H9 (cell line): ENCODE data around the gene PTPRN2. TPM values are rescaled to one million over a fixed set of nuclear protein-coding genes. Genes with fewer than 3 reads are reported as not detected.

Source experiments
- DNase-seq: peaks from one replicate; pipeline ENCODE4 v3.0.0-alpha.2; 2017
- H2AFZ ChIP-seq: one replicate; pipeline ENCODE4 v1.6.1; 2013; ENCODE audit warnings: mild to moderate bottlenecking, low read length, control low read depth, moderate library complexity
- H2AK5ac ChIP-seq: 2 replicates; pipeline ENCODE4 v1.6.1; 2013; ENCODE audit warnings: low read length, control low read depth, mixed read lengths; ENCODE audit not compliant: insufficient read length
- H2BK120ac ChIP-seq: one replicate; pipeline ENCODE4 v1.6.1; 2013; ENCODE audit warnings: low read depth, mild to moderate bottlenecking, low read length, control low read depth, inconsistent platforms; ENCODE audit not compliant: poor library complexity, severe bottlenecking
- H2BK12ac ChIP-seq: 2 replicates; pipeline ENCODE4 v1.6.1; 2013; ENCODE audit warnings: low read length, control low read depth, mixed read lengths, low read depth; ENCODE audit not compliant: insufficient read length
- H2BK15ac ChIP-seq: 2 replicates; pipeline ENCODE4 v1.6.1; 2013; ENCODE audit warnings: low read depth, low read length, control low read depth
- H2BK20ac ChIP-seq: one replicate; pipeline ENCODE4 v1.6.1; 2013; ENCODE audit warnings: low read depth, mild to moderate bottlenecking, low read length, control low read depth, inconsistent platforms; ENCODE audit not compliant: poor library complexity, severe bottlenecking
- H2BK5ac ChIP-seq: 2 replicates; pipeline ENCODE4 v1.6.1; 2013; ENCODE audit warnings: low read length, control low read depth, mixed read lengths; ENCODE audit not compliant: insufficient read length
- H3K14ac ChIP-seq: 2 replicates; pipeline ENCODE4 v1.6.1; 2013; ENCODE audit warnings: low read length, control low read depth; ENCODE audit not compliant: insufficient read depth
- H3K18ac ChIP-seq: 2 replicates; pipeline ENCODE4 v1.6.1; 2013; ENCODE audit warnings: low read depth, mild to moderate bottlenecking, mixed read lengths, low read length, control low read depth; ENCODE audit not compliant: insufficient read length
- H3K23ac ChIP-seq: 2 replicates; pipeline ENCODE4 v1.6.1; 2013; ENCODE audit warnings: low read length, control low read depth, mixed read lengths, low read depth; ENCODE audit not compliant: insufficient read length
- H3K23me2 ChIP-seq: 2 replicates; pipeline ENCODE4 v1.6.1; 2013; ENCODE audit warnings: low read depth, mild to moderate bottlenecking, mixed read lengths, low read length, control low read depth; ENCODE audit not compliant: insufficient read length, poor library complexity, severe bottlenecking
- H3K27ac ChIP-seq: 2 replicates; pipeline ENCODE4 v1.5.1; 2013; ENCODE audit warnings: low read length, control low read depth, mixed read lengths, low read depth; ENCODE audit not compliant: insufficient read length
- H3K27me3 ChIP-seq: 2 replicates; pipeline ENCODE4 v1.6.1; 2013; ENCODE audit warnings: low read length, control low read depth, inconsistent platforms; ENCODE audit not compliant: insufficient read depth
- H3K4ac ChIP-seq: 2 replicates; pipeline ENCODE4 v1.6.1; 2013; ENCODE audit warnings: low read depth, mild to moderate bottlenecking, control low read depth, inconsistent platforms, low read length, moderate library complexity
- H3K4me1 ChIP-seq: 2 replicates; pipeline ENCODE4 v1.6.1; 2013; ENCODE audit warnings: low read length, control low read depth, inconsistent platforms; ENCODE audit not compliant: insufficient read depth
- H3K4me2 ChIP-seq: 2 replicates; pipeline ENCODE4 v1.6.1; 2013; ENCODE audit warnings: low read length, control low read depth, mixed read lengths; ENCODE audit not compliant: insufficient read length, insufficient read depth
- H3K56ac ChIP-seq: 2 replicates; pipeline ENCODE4 v1.6.1; 2013; ENCODE audit warnings: low read depth, mild to moderate bottlenecking, mixed read lengths, low read length, control low read depth; ENCODE audit not compliant: insufficient read length
- H3K79me1 ChIP-seq: 2 replicates; pipeline ENCODE4 v1.6.1; 2013; ENCODE audit warnings: low read depth, mild to moderate bottlenecking, moderate library complexity, low read length, control low read depth, inconsistent platforms; ENCODE audit not compliant: insufficient read depth, poor library complexity, severe bottlenecking
- H3K79me2 ChIP-seq: 2 replicates; pipeline ENCODE4 v1.6.1; 2013; ENCODE audit warnings: low read length, control low read depth, inconsistent platforms; ENCODE audit not compliant: insufficient read depth
- H3K9ac ChIP-seq: 2 replicates; pipeline ENCODE4 v1.6.1; 2013; ENCODE audit warnings: low read length, control low read depth, mixed read lengths; ENCODE audit not compliant: insufficient read length; ENCODE audit errors: extremely low read depth
- H3K9me3 ChIP-seq: one replicate; pipeline ENCODE4 v1.6.1; 2013; ENCODE audit warnings: low read depth, low read length, inconsistent platforms; ENCODE audit not compliant: control insufficient read depth
- H3T11ph ChIP-seq: one replicate; pipeline ENCODE4 v1.6.1; 2013; ENCODE audit warnings: mild to moderate bottlenecking, low read length, control low read depth, inconsistent platforms
- H4K20me1 ChIP-seq: one replicate; pipeline ENCODE4 v1.6.1; 2013; ENCODE audit not compliant: control insufficient read depth, insufficient read length, insufficient read depth
- H4K5ac ChIP-seq: 2 replicates; pipeline ENCODE4 v1.6.1; 2013; ENCODE audit warnings: low read depth, mild to moderate bottlenecking, mixed read lengths, low read length, control low read depth; ENCODE audit not compliant: insufficient read length
- H4K8ac ChIP-seq: replicated peaks from 2 replicates; pipeline ENCODE4 v1.6.1; 2013; ENCODE audit warnings: low read length, control low read depth, mixed read lengths, low read depth; ENCODE audit not compliant: insufficient read length
- H4K91ac ChIP-seq: 2 replicates; pipeline ENCODE4 v1.6.1; 2013; ENCODE audit warnings: low read depth, mild to moderate bottlenecking, moderate library complexity, mixed read lengths, low read length, control low read depth; ENCODE audit not compliant: insufficient read length
- H3K27ac Mint-ChIP-seq, 3 experiments: 2 replicates in 2 of 3; 3 replicates in 1 of 3; pipeline ENCODE4 v1.8.0; 2020 to 2021; ENCODE audit warnings: mixed read lengths in 3 of 3, mild to moderate bottlenecking in 1 of 3, moderate library complexity in 1 of 3
- H3K27me3 Mint-ChIP-seq: 2 replicates; pipeline ENCODE4 v1.8.0; 2021; ENCODE audit warnings: low read depth, mild to moderate bottlenecking, moderate library complexity, mixed read lengths
- H3K36me3 Mint-ChIP-seq, 3 experiments: 2 replicates in 2 of 3; 3 replicates in 1 of 3; pipeline ENCODE4 v1.8.0; 2020 to 2021; ENCODE audit warnings: low read depth in 3 of 3, mixed read lengths in 3 of 3; ENCODE audit not compliant: insufficient read depth in 1 of 3
- H3K4me1 Mint-ChIP-seq, 2 experiments: 2 replicates each; pipeline ENCODE4 v1.8.0; 2020; ENCODE audit warnings: mixed read lengths in 2 of 2
- H3K4me3 Mint-ChIP-seq, 2 experiments: 2 replicates in 1 of 2; 3 replicates in 1 of 2; pipeline ENCODE4 v1.8.0; 2020 to 2021; ENCODE audit warnings: mild to moderate bottlenecking in 2 of 2, mixed read lengths in 2 of 2, moderate library complexity in 1 of 2
- H3K9me3 Mint-ChIP-seq, 2 experiments: 2 replicates in 1 of 2; 3 replicates in 1 of 2; pipeline ENCODE4 v1.8.0; 2020; ENCODE audit warnings: mild to moderate bottlenecking in 2 of 2, mixed read lengths in 2 of 2, moderate library complexity in 1 of 2
- CTCF ChIP-seq: fragments of 200-600 bp; sonication (generic); conservative IDR thresholded peaks from 3 replicates; pipeline ENCODE4 v1.8.0; 2021; ENCODE audit warnings: antibody characterized with exemption, mild to moderate bottlenecking
- WGBS: extraction: QIAGEN DNeasy Blood & Tissue Kit; methylation state at CpG from one replicate; pipeline ENCODE4 v1.1.7; 2013; ENCODE audit warnings: missing lambda C conversion rate, low lambda C conversion rate, mixed read lengths; ENCODE audit not compliant: insufficient read length; ENCODE audit errors: extremely low coverage; 5-methylcytosine and 5-hydroxymethylcytosine counted together
- total RNA-seq: library from RNA; stranded (reverse); gene quantifications from 2 replicates; pipeline ENCODE4 v1.2.1, GENCODE V29; 2021

Gene PTPRN2
- total RNA-seq, 1 experiment from 2014 or later = 5.2 TPM

- Histone ChIP-seq H2BK15ac (no peak overlapping the region), H2AK5ac (no peak overlapping the region), H4K20me1 (no peaks in the 10 kb centered on the region), H4K5ac (no peak overlapping the region), H3K56ac (no peak overlapping the region), H3K14ac (no peak overlapping the region; the same call in 1 of the 2 replicates), H2AFZ (no peak overlapping the region), H3K18ac (no peak overlapping the region), H4K91ac (no peak overlapping the region), H2BK120ac (no peak overlapping the region), H3K9ac (no peak overlapping the region), H2BK20ac (no peak overlapping the region), H3K23ac (no peak overlapping the region), H3K27me3 (no peaks in the 10 kb centered on the region), H2BK5ac (no peak overlapping the region), H3K79me2 (no peaks in the 10 kb centered on the region), H3K4me2 (no peak overlapping the region), H3K27ac (no peak overlapping the region), H4K8ac (no peak overlapping the region), H3K4me1 (no peaks in the 10 kb centered on the region), H3K23me2 (no peaks in the 10 kb centered on the region), H3T11ph (no peak overlapping the region), H3K4ac (no peak overlapping the region), H3K9me3 (no peaks in the 10 kb centered on the region), H2BK12ac (no peak overlapping the region), H3K79me1 (no peaks in the 10 kb centered on the region)
- Mint-ChIP-seq H3K36me3 (peaks cover 0 to 4% (median 0%) of the 10 kb centered on the region in 3 experiments; a peak in 2 of 7 replicates), H3K27me3 (no peaks in the 10 kb centered on the region; the same call in 1 of the 2 replicates), H3K9me3 (no peaks in the 10 kb centered on the region; a peak in 1 of 5 replicates), H3K4me1 (no peaks in the 10 kb centered on the region), H3K4me3 (no peak overlapping the region), H3K27ac (peak overlapping the region in 1 of 3 experiments; percentile 49; a peak in 1 of 7 replicates)
- no peak for DNase-seq
- WGBS = no CpG with 5 or more reads among the region's 30 CpGs
- no peak for TF ChIP-seq CTCF
Measured at GRCh38 chr7:158266817-158267741, 320.5 kb downstream of the PTPRN2 start.
